HepG2 (cell line): ENCODE measurements around the gene AKTIP. TPM values are rescaled to one million over a fixed set of nuclear protein-coding genes. Genes with fewer than 3 reads are reported as not detected.

ENCODE experiments used
- ATAC-seq: fragments of 200-7000 bp; cut with Tn5 transposase; 3 replicates; pipeline ENCODE4 v1.9.1; 2020; ENCODE audit warnings: mild to moderate bottlenecking, moderate library complexity
- BruUV-seq: library from RNA; stranded (reverse); fragments of 400-500 nt; replicated peaks from 2 replicates; lab custom pipeline; 2021; lab: Mats Ljungman, UMichigan
- CTCF ChIA-PET: fragments of 300-600 bp; formaldehyde crosslinking; extraction: SDS; loops from one replicate; lab custom pipeline; 2021; ENCODE audit warnings: low total read pairs, inconsistent platforms, low intra/inter-chr PET ratio; lab: Yijun Ruan, JAX
- POLR2A ChIA-PET: fragments of 350-600 bp; sonication (Branson Sonifier 250); formaldehyde crosslinking; loops from one replicate; lab custom pipeline; 2020; ENCODE audit warnings: antibody characterized with exemption, inconsistent platforms; lab: Yijun Ruan, JAX
- DNase-seq: peaks from one replicate; pipeline ENCODE4 v3.0.0-alpha.2; 2015; ENCODE audit warnings: low spot score
- FAIRE-seq: peaks from 3 replicates; lab custom pipeline; 2011; peaks lifted over from hg19 to GRCh38; lab: Jason Lieb, UNC
- H2AFZ ChIP-seq: one replicate; pipeline ENCODE4 v1.6.1; 2011; ENCODE audit warnings: low read length, inconsistent platforms
- H3K27ac ChIP-seq: fragments of 300-600 bp; 3 replicates; pipeline ENCODE4 v1.8.0; 2011; ENCODE audit warnings: mixed run types, mild to moderate bottlenecking, mixed read lengths, low read length, inconsistent platforms; ENCODE audit not compliant: insufficient read depth; ENCODE audit errors: extremely low read length
- H3K27me3 ChIP-seq, 2 experiments: fragments of 200-600 bp in 1 of 2; 2 replicates in 1 of 2; 3 replicates in 1 of 2; pipeline versions ENCODE4 v1.6.0 to v1.8.0; 2011; ENCODE audit warnings: low read length in 2 of 2, mild to moderate bottlenecking in 2 of 2, moderate library complexity in 2 of 2, inconsistent platforms in 1 of 2; ENCODE audit not compliant: insufficient read depth in 2 of 2, control insufficient read depth in 1 of 2
- H3K36me3 ChIP-seq, 2 experiments: fragments of 200-600 bp in 1 of 2; replicated peaks in 1 of 2; 2 replicates in 1 of 2; 3 replicates in 1 of 2; pipeline versions ENCODE4 v1.5.1 to v1.8.0; 2011; ENCODE audit warnings: low read length in 2 of 2, inconsistent platforms in 1 of 2; ENCODE audit not compliant: insufficient read depth in 2 of 2, control insufficient read depth in 1 of 2
- H3K4me1 ChIP-seq: 2 replicates; pipeline ENCODE4 v1.5.1; 2012; ENCODE audit warnings: low read length, inconsistent platforms; ENCODE audit not compliant: insufficient read depth
- H3K4me2 ChIP-seq: 2 replicates; pipeline ENCODE4 v1.6.0; 2011; ENCODE audit warnings: low read depth, low read length, inconsistent platforms
- H3K4me3 ChIP-seq, 3 experiments: fragments of 200-600 bp in 1 of 3; sonication (generic), shearing (Covaris generic) in 1 of 3; replicated peaks in 1 of 3; 2 replicates each; pipeline ENCODE4 v1.5.1; 2011 to 2016; ENCODE audit warnings: low read length in 3 of 3, inconsistent platforms in 2 of 3, low read depth in 2 of 3, mild to moderate bottlenecking in 2 of 3, control low read depth in 1 of 3, mixed read lengths in 1 of 3; ENCODE audit not compliant: insufficient read depth in 1 of 3
- H3K79me2 ChIP-seq: one replicate; pipeline ENCODE4 v1.6.1; 2011; ENCODE audit warnings: low read length, inconsistent platforms; ENCODE audit not compliant: insufficient read depth
- H3K9ac ChIP-seq: 2 replicates; pipeline ENCODE4 v1.6.0; 2011; ENCODE audit warnings: mild to moderate bottlenecking, low read depth, low read length, inconsistent platforms; ENCODE audit not compliant: insufficient read depth
- H3K9me3 ChIP-seq: 2 replicates; pipeline ENCODE4 v1.5.1; 2012; ENCODE audit warnings: mild to moderate bottlenecking, low read length
- H4K20me1 ChIP-seq: 2 replicates; pipeline ENCODE4 v1.6.0; 2011; ENCODE audit warnings: inconsistent platforms, mild to moderate bottlenecking, low read length, moderate library complexity; ENCODE audit not compliant: insufficient read depth
- AHR ChIP-seq: IDR thresholded peaks from 2 replicates; pipeline ENCODE4 v1.6.1; 2018; ENCODE audit warnings: missing genetic modification reagents, missing compliant biosample characterization
- HOXA3 ChIP-seq: sonication (generic); formaldehyde crosslinking; IDR thresholded peaks from 2 replicates; pipeline ENCODE4 v1.5.0; 2020; ENCODE audit warnings: missing genetic modification reagents
- MAFG ChIP-seq: sonication (generic); formaldehyde crosslinking; IDR thresholded peaks from 2 replicates; pipeline ENCODE4 v1.5.1; 2020; ENCODE audit warnings: mild to moderate bottlenecking, missing genetic modification reagents
- MED8 ChIP-seq: sonication (generic); formaldehyde crosslinking; IDR thresholded peaks from 2 replicates; pipeline ENCODE4 v1.8.1; 2023; ENCODE audit warnings: mild to moderate bottlenecking, missing genetic modification reagents; ENCODE audit not compliant: insufficient replicate concordance
- MTF2 ChIP-seq: sonication (generic); formaldehyde crosslinking; IDR thresholded peaks from 2 replicates; pipeline ENCODE4 v1.5.0; 2020; ENCODE audit warnings: missing genetic modification reagents, borderline replicate concordance
- RXRB ChIP-seq: IDR thresholded peaks from 2 replicates; pipeline ENCODE4 v1.6.1; 2016; ENCODE audit warnings: borderline replicate concordance, missing genetic modification reagents, missing compliant biosample characterization
- SUZ12 ChIP-seq: fragments of 150-350 bp; IDR thresholded peaks from 2 replicates; pipeline ENCODE4 v1.6.1; 2014; ENCODE audit warnings: low read depth, low read length
- TARDBP ChIP-seq: sonication (generic); formaldehyde crosslinking; IDR thresholded peaks from 2 replicates; pipeline ENCODE4 v1.8.0; 2022; ENCODE audit warnings: mild to moderate bottlenecking, missing genetic modification reagents
- THAP11 ChIP-seq: IDR thresholded peaks from 2 replicates; pipeline ENCODE4 v1.6.1; 2016; ENCODE audit warnings: missing biosample characterization, missing genetic modification reagents
- XRCC5 ChIP-seq: fragments of 200-400 bp; formaldehyde crosslinking; optimal IDR thresholded peaks from 2 replicates; pipeline ENCODE3; 2017; ENCODE audit warnings: mild to moderate bottlenecking, low read length
- ZNF333 ChIP-seq: sonication (generic); formaldehyde crosslinking; IDR thresholded peaks from 2 replicates; pipeline ENCODE4 v1.4.0; 2020; ENCODE audit warnings: mild to moderate bottlenecking, missing genetic modification reagents, borderline replicate concordance
- ZNF501 ChIP-seq: sonication (generic); formaldehyde crosslinking; IDR thresholded peaks from 2 replicates; pipeline ENCODE4 v1.5.1; 2020; ENCODE audit warnings: mild to moderate bottlenecking, moderate library complexity, missing genetic modification reagents
- ZNF547 ChIP-seq: sonication (generic); formaldehyde crosslinking; IDR thresholded peaks from 2 replicates; pipeline ENCODE4 v1.5.1; 2020; ENCODE audit warnings: mild to moderate bottlenecking, missing genetic modification reagents
- ZNF564 ChIP-seq: sonication (generic); formaldehyde crosslinking; IDR thresholded peaks from 2 replicates; pipeline ENCODE4 v1.8.1; 2023; ENCODE audit warnings: mild to moderate bottlenecking, missing genetic modification reagents
- ZNF619 ChIP-seq: sonication (generic); formaldehyde crosslinking; IDR thresholded peaks from 2 replicates; pipeline ENCODE4 v1.4.0; 2020; ENCODE audit warnings: mild to moderate bottlenecking, missing genetic modification reagents
- ZNF883 ChIP-seq: sonication (generic); formaldehyde crosslinking; IDR thresholded peaks from 2 replicates; pipeline ENCODE4 v1.5.1; 2020; ENCODE audit warnings: mild to moderate bottlenecking, missing genetic modification reagents; ENCODE audit errors: not compliant biosample characterization
- WGBS: methylation state at CpG from one replicate; pipeline ENCODE4 v1.1.6; 2017; ENCODE audit warnings: low lambda C conversion rate; 5-methylcytosine and 5-hydroxymethylcytosine counted together
- in situ Hi-C: cut with HindIII; loops from 2 replicates; pipeline ENCODE4 v1.10.0; 2017; ENCODE audit warnings: low pct_unique_long_range_greater_than_20kb; ENCODE audit not compliant: extremely low pct_ligation_motif_present
- intact Hi-C: fragments of 100-400 bp; cut with micrococcal nuclease; formaldehyde crosslinking; loops from one replicate; pipeline ENCODE4 v1.10.0; 2022; ENCODE audit not compliant: unreplicated experiment
- polyA plus RNA-seq, 8 experiments: library from polyadenylated mRNA; depleted of rRNA in 3 of 8; stranded (reverse) in 7 of 8; unstranded in 1 of 8; fragments of >200 nt; fragmentation: Illumina TruSeq in 4 of 8; extraction: Trizol in 4 of 8; gene quantifications; 2 replicates each; pipeline versions ENCODE4 v1.2.1 to v1.2.3, GENCODE V29; 2011 to 2016; ENCODE audit warnings: low read depth in 4 of 8, missing spikeins in 1 of 8, mixed read lengths in 1 of 8; ENCODE audit not compliant: insufficient read depth in 1 of 8
- total RNA-seq, 5 experiments: library from RNA; depleted of rRNA; stranded (reverse); fragments of >200 nt; fragmentation: Illumina TruSeq; extraction: Trizol; gene quantifications; 2 replicates each; pipeline ENCODE4 v1.2.3, GENCODE V29; 2016; ENCODE audit warnings: low read depth in 1 of 5
- TF ChIP-seq, protein P1 (sequence below): sonication (generic); formaldehyde crosslinking; IDR thresholded peaks from 2 replicates; pipeline ENCODE4 v1.8.0; 2023; ENCODE audit warnings: mild to moderate bottlenecking, missing genetic modification reagents
- TF ChIP-seq, protein P2 (sequence below): sonication (generic); formaldehyde crosslinking; IDR thresholded peaks from 2 replicates; pipeline ENCODE4 v1.8.1; 2023; ENCODE audit warnings: mild to moderate bottlenecking, missing genetic modification reagents, borderline replicate concordance

The AKTIP gene
- total and polyA plus RNA-seq, 2 of the 13 experiments (the other 11 are each of a cell fraction or from before 2014, with no cell fraction given) = 28.8 to 49.0 TPM

DNA sequence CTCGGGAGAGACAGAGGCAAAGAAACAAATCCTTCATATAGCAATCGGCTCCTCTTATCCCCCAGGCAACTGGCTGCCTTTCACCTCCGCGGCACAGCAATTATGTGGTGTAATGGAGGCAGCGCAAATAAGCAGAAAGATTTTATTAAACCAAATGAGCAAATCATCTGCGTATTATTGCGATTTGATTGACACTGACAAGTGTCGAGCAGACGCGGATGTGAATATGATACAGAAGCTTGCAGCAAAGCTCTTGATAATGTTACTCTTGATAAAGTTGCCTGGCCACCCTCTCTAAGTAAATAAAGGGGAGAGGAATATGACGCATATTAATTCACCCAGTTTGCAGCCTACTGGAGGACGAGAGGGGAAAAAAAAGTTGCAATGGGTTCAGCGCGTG, 26.5 kb upstream of the AKTIP start:
- Histone ChIP-seq H3K9ac (no peak overlapping the region), H3K79me2 (no peaks in the 10 kb centered on the region), H3K4me3 (no peak overlapping the region), H3K27me3 (no peaks in the 10 kb centered on the region; a peak in 3 of 5 replicates), H4K20me1 (no peaks in the 10 kb centered on the region), H3K27ac (no peak overlapping the region), H3K36me3 (no peaks in the 10 kb centered on the region), H3K4me1 (peaks cover 18% of the 10 kb centered on the region), H3K4me2 (no peak overlapping the region), H2AFZ (no peak overlapping the region), H3K9me3 (no peaks in the 10 kb centered on the region)
- in situ Hi-C loops = no loop called here
- BruUV-seq = no TSS peak
- WGBS = 68% methylated on average over 14 of the region's 14 CpGs
- intact Hi-C loops = no loop called here
- FAIRE-seq = no peak
- ChIA-PET POLR2A (interaction anchor here (2.0 kb wide), 1 partner anchor 26 kb away, joined by 6 read pairs; the partner anchor contains the start of gene AKTIP), CTCF (no interaction called here)
- no peak for TF ChIP-seq XRCC5
- TF ChIP-seq MED8 (CRISPR knock-in tag) = no peak
- TF ChIP-seq MTF2 (CRISPR knock-in tag) = no peak
- no peak for TF ChIP-seq SUZ12
- TF ChIP-seq, protein P1, sequence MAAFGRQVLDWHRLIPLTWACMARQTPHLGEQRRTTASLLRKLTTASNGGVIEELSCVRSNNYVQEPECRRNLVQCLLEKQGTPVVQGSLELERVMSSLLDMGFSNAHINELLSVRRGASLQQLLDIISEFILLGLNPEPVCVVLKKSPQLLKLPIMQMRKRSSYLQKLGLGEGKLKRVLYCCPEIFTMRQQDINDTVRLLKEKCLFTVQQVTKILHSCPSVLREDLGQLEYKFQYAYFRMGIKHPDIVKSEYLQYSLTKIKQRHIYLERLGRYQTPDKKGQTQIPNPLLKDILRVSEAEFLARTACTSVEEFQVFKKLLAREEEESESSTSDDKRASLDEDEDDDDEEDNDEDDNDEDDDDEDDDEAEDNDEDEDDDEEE = no peak
- ATAC-seq = no peak
- DNase-seq = no peak

GRCh38 chr16:53528797-53529196, 25.8 kb upstream of the AKTIP start:
- no TSS peak for BruUV-seq
- POLR2A ChIA-PET = interaction anchor here (2.0 kb wide), 1 partner anchor 26 kb away, joined by 6 read pairs; the partner anchor contains the start of gene AKTIP
- no peak for FAIRE-seq
- TF ChIP-seq ZNF501 (CRISPR knock-in tag) (no peak), RXRB (no peak), ZNF619 (CRISPR knock-in tag) (no peak), ZNF547 (CRISPR knock-in tag) (no peak), HOXA3 (CRISPR knock-in tag) (no peak), ZNF333 (CRISPR knock-in tag) (no peak), ZNF564 (CRISPR knock-in tag) (no peak), ZNF883 (no peak), MAFG (CRISPR knock-in tag) (no peak), TARDBP (CRISPR knock-in tag) (no peak), AHR (CRISPR knock-in tag) (no peak), THAP11 (CRISPR knock-in tag) (no peak)
- TF ChIP-seq, protein P2, sequence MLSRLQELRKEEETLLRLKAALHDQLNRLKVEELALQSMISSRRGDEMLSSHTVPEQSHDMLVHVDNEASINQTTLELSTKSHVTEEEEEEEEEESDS (CRISPR knock-in tag) = no peak

More at GRCh38 chr16:53528797-53529196, 25.8 kb upstream of the AKTIP start:
- H3K9me3 ChIP-seq = no peaks in the 10 kb centered on the region
- no peaks in the 10 kb centered on the region for H3K36me3 ChIP-seq
- CTCF ChIA-PET = no interaction called here
- DNase-seq (no peak), ATAC-seq (no peak)
- no peak overlapping the region for H2AFZ ChIP-seq
- H3K9ac ChIP-seq = no peak overlapping the region
- no peaks in the 10 kb centered on the region; a peak in 3 of 5 replicates for H3K27me3 ChIP-seq
- no peak overlapping the region for H3K4me3 ChIP-seq
- H3K79me2 ChIP-seq = no peaks in the 10 kb centered on the region
- no peak overlapping the region for H3K4me2 ChIP-seq
- in situ Hi-C loops (no loop called here), intact Hi-C loops (no loop called here)
- H3K27ac ChIP-seq = no peak overlapping the region
- 71% methylated on average over 4 of the region's 6 CpGs for WGBS
- H4K20me1 ChIP-seq = no peaks in the 10 kb centered on the region
- H3K4me1 ChIP-seq = peaks cover 16% of the 10 kb centered on the region
